Measurements from ENCODE around the gene ITGB1.
"Not testable (repeated sequence)": the region's sequence is repeated elsewhere in the genome, so short reads cannot be mapped to it uniquely, and the experiment has no call there.

ITGB1 gene

DNA sequence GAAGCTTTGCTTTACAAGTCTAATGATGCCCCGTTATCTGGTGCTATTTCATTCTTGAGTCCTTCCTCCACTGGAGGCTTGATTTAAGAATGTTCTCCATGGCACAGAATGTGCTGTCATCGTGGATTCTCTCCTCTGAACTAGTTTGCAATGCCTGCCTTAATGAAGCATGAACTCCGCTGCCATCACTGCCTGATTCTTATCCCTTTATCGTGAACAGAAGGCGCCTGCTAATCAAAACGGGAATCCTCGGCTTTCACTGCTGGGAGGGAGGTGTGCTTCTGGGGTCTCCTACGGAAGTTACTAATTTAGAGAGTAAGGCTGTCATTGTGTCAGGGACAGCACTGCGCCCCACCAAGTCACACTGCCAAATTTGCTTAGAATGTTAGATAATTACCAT, 56.2 kb downstream of the ITGB1 start:
- Histone ChIP-seq H3K9me2 (ENCODE audit: low read depth, low read length) (no peaks in the 10 kb centered on the region), H3K9me3 (ENCODE audit: low read length) (no peaks in the 10 kb centered on the region), H2AFZ (ENCODE audit: low read length) (no peak overlapping the region), H3F3A (ENCODE audit: insufficient read depth, low read length) (no peaks in the 10 kb centered on the region), H3K4me1 (ENCODE audit: insufficient read depth, low read length, severe bottlenecking) (no peaks in the 10 kb centered on the region), H3K36me3 (ENCODE audit: insufficient read depth, low read length) (peaks cover 3% of the 10 kb centered on the region; the same call in 1 of the 2 replicates), H3K4me2 (ENCODE audit: low read length) (no peak overlapping the region), H3K27ac (ENCODE audit: low read depth, low read length, poor library complexity, severe bottlenecking) (no peak overlapping the region), H3K4me3 (ENCODE audit: low read depth, low read length, poor library complexity, severe bottlenecking) (no peak overlapping the region), H3K9ac (ENCODE audit: low read length) (no peak overlapping the region), H3K27me3 (ENCODE audit: insufficient read depth, low read length) (no peaks in the 10 kb centered on the region), H3K79me2 (ENCODE audit: insufficient read depth, low read length) (no peaks in the 10 kb centered on the region), H4K20me1 (ENCODE audit: insufficient read depth, low read length) (no peaks in the 10 kb centered on the region)
- TF ChIP-seq EZH2 (IDR thresholded peaks at IDR 0.05; ENCODE audit: borderline replicate concordance, low read length): no peak
- TF ChIP-seq, protein P1, sequence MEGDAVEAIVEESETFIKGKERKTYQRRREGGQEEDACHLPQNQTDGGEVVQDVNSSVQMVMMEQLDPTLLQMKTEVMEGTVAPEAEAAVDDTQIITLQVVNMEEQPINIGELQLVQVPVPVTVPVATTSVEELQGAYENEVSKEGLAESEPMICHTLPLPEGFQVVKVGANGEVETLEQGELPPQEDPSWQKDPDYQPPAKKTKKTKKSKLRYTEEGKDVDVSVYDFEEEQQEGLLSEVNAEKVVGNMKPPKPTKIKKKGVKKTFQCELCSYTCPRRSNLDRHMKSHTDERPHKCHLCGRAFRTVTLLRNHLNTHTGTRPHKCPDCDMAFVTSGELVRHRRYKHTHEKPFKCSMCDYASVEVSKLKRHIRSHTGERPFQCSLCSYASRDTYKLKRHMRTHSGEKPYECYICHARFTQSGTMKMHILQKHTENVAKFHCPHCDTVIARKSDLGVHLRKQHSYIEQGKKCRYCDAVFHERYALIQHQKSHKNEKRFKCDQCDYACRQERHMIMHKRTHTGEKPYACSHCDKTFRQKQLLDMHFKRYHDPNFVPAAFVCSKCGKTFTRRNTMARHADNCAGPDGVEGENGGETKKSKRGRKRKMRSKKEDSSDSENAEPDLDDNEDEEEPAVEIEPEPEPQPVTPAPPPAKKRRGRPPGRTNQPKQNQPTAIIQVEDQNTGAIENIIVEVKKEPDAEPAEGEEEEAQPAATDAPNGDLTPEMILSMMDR (IDR thresholded peaks at IDR 0.05; ENCODE audit: low read length): no peak

DNA sequence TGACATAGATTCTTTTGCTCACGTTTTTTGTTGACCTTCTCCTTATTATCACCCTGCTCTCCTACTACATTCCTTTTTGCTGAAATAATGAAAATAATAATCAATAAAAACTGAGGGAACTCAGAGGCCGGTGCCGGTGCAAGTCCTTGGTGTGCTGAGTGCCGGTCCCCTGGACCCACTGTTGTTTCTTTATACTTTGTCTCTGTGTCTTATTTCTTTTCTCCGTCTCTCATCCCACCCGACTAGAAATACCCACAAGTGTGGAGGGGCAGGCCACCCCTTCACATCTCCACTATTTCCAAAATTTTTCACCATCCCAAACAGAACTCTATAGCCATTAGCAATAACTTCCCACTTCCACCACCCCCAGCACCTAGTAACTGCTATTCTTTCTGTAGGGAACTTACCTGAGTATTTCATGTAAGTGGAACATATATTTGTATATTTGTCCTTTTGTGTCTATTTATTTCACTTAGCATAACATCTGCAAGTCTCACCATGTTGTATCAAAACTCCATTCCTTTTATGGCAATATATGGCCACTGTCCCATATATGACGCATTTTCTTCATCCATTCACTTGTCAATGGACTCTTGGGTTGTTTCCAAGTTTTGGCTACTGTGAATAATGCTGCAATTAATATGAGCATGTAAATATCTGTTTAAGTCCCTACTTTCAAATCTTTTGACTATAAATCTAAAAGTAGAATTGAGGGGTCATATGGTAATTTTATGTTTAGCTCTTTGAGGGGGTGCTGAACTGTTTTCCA, 62.6 kb downstream of the ITGB1 start:
- H3K9ac ChIP-seq (ENCODE audit: low read length); H3K4me2 ChIP-seq (ENCODE audit: low read length); H3K9me3 ChIP-seq (ENCODE audit: low read length); H4K20me1 ChIP-seq (ENCODE audit: insufficient read depth, low read length); H2AFZ ChIP-seq (ENCODE audit: low read length); H3F3A ChIP-seq (ENCODE audit: insufficient read depth, low read length); H3K4me3 ChIP-seq (ENCODE audit: low read depth, low read length, poor library complexity, severe bottlenecking); H3K36me3 ChIP-seq (ENCODE audit: insufficient read depth, low read length); H3K4me1 ChIP-seq (ENCODE audit: insufficient read depth, low read length, severe bottlenecking); H3K27me3 ChIP-seq (ENCODE audit: insufficient read depth, low read length); H3K9me2 ChIP-seq (ENCODE audit: low read depth, low read length); H3K27ac ChIP-seq (ENCODE audit: low read depth, low read length, poor library complexity, severe bottlenecking); H3K79me2 ChIP-seq (ENCODE audit: insufficient read depth, low read length): not testable (repeated sequence)

DNA sequence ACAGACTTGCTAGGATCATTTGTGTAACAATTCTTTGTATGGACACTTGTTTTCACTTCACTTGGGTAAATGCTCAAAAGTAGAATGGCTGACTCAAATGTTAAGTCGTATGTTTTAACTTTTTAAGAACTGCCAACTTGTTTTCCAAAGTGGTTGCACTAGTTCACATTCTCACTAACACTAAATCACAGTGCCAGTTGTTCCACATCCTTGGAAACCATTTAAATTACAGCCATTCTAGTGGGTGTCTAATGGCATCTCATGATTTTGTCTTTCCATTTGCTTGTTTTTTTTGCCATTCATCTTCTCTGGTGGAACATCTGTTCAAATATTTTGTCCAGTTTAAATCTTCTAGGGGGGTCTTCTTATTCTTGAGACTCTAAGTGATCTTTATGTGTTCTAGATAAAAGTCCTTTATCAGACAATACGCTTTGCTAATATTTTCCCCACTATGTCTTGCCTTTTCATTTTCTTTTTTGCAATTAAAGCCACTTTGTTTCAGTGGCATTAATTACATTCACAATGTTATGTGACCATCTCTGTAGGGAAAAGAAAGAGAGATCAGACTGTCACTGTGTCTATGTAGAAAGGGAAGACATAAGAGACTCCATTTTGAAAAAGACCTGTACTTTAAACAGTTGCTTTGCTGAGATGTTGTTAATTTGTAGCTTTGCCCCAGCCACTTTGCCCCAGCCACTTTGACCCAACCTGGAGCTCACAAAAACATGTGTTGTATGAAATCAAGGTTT, 63.9 kb downstream of the ITGB1 start:
- Histone ChIP-seq H2AFZ (ENCODE audit: low read length) (no peak overlapping the region), H3K36me3 (ENCODE audit: insufficient read depth, low read length) (no peaks in the 10 kb centered on the region), H3K4me3 (ENCODE audit: low read depth, low read length, poor library complexity, severe bottlenecking) (no peak overlapping the region), H3K79me2 (ENCODE audit: insufficient read depth, low read length) (no peaks in the 10 kb centered on the region), H3K9me3 (ENCODE audit: low read length) (no peaks in the 10 kb centered on the region), H3K27me3 (ENCODE audit: insufficient read depth, low read length) (no peaks in the 10 kb centered on the region), H3K27ac (ENCODE audit: low read depth, low read length, poor library complexity, severe bottlenecking) (no peak overlapping the region), H3K4me1 (ENCODE audit: insufficient read depth, low read length, severe bottlenecking) (no peaks in the 10 kb centered on the region), H3K9ac (ENCODE audit: low read length) (no peak overlapping the region), H4K20me1 (ENCODE audit: insufficient read depth, low read length) (no peaks in the 10 kb centered on the region), H3F3A (ENCODE audit: insufficient read depth, low read length) (no peaks in the 10 kb centered on the region), H3K9me2 (ENCODE audit: low read depth, low read length) (no peaks in the 10 kb centered on the region), H3K4me2 (ENCODE audit: low read length) (no peak overlapping the region)
- TF ChIP-seq EZH2 (IDR thresholded peaks at IDR 0.05; ENCODE audit: borderline replicate concordance, low read length): no peak
- TF ChIP-seq, protein P1 (IDR thresholded peaks at IDR 0.05; ENCODE audit: low read length): no peak

Data from OCI-LY1 (cell line).